KMS-11 (cell line): ENCODE measurements around the gene PRR15L.

Experiments used
- H2AFZ ChIP-seq: fragments of 200-600 bp; sonication (generic); 2 replicates; pipeline ENCODE4 v1.6.1; 2016; ENCODE audit warnings: antibody characterized with exemption, mixed run types, low read depth
- H3K27ac ChIP-seq: fragments of 200-600 bp; sonication (generic); 2 replicates; pipeline ENCODE4 v1.6.1; 2016; ENCODE audit warnings: mild to moderate bottlenecking, mixed run types
- H3K27me3 ChIP-seq: fragments of 200-600 bp; sonication (generic); 2 replicates; pipeline ENCODE4 v1.6.1; 2017; ENCODE audit warnings: mild to moderate bottlenecking, low read depth, mixed run types, moderate library complexity; ENCODE audit not compliant: insufficient read depth
- H3K36me3 ChIP-seq: fragments of 200-600 bp; sonication (generic); 2 replicates; pipeline ENCODE4 v1.6.1; 2017; ENCODE audit warnings: mild to moderate bottlenecking, mixed run types; ENCODE audit not compliant: insufficient read depth
- H3K4me1 ChIP-seq: fragments of 200-600 bp; sonication (generic); 2 replicates; pipeline ENCODE4 v1.6.1; 2016; ENCODE audit warnings: mild to moderate bottlenecking, low read depth, mixed run types; ENCODE audit not compliant: poor library complexity, severe bottlenecking
- H3K4me2 ChIP-seq: fragments of 200-600 bp; sonication (generic); 2 replicates; pipeline ENCODE4 v1.7.0; 2016; ENCODE audit warnings: mild to moderate bottlenecking, mixed run types
- H3K4me3 ChIP-seq: fragments of 200-600 bp; sonication (generic); IDR thresholded peaks from 2 replicates; pipeline ENCODE4 v1.6.1; 2017; ENCODE audit warnings: low read depth, low read length, mixed read lengths; ENCODE audit not compliant: insufficient read depth
- H3K79me2 ChIP-seq: fragments of 200-600 bp; sonication (generic); 2 replicates; pipeline ENCODE4 v1.6.1; 2016; ENCODE audit warnings: low read depth, mixed run types; ENCODE audit not compliant: insufficient read depth
- H3K9ac ChIP-seq: fragments of 200-600 bp; sonication (generic); 2 replicates; pipeline ENCODE4 v1.6.1; 2016; ENCODE audit warnings: mild to moderate bottlenecking, mixed run types
- H4K20me1 ChIP-seq: fragments of 200-600 bp; sonication (generic); 2 replicates; pipeline ENCODE4 v1.6.1; 2016; ENCODE audit warnings: mild to moderate bottlenecking, mixed run types; ENCODE audit not compliant: insufficient read depth
- CTCF ChIP-seq: fragments of 200-600 bp; sonication (generic); conservative IDR thresholded peaks from 2 replicates; pipeline ENCODE4 v1.6.1; 2017; ENCODE audit warnings: low read depth, mild to moderate bottlenecking, antibody characterized with exemption, low read length, moderate library complexity, mixed read lengths

Gene PRR15L

GRCh38 chr17:47957591-47958490 lies at the start of gene PRR15L:
Gene PRR15L (minus strand): TSS chr17:47957883. CDS start chr17:47953234, 4,649 bp downstream.
- Histone ChIP-seq H3K4me2 (no peak within 1 kb of the TSS), H4K20me1 (no peaks in the 10 kb centered on the region), H2AFZ (no peak within 1 kb of the TSS), H3K79me2 (no peaks in the 10 kb centered on the region), H3K4me3 (no peak within 1 kb of the TSS), H3K9ac (no peak within 1 kb of the TSS), H3K27ac (no peak within 1 kb of the TSS), H3K4me1 (peaks cover 5% of the 10 kb centered on the region), H3K36me3 (no peaks in the 10 kb centered on the region), H3K27me3 (no peaks in the 10 kb centered on the region)
- no peak for TF ChIP-seq CTCF

- H3K4me2 ChIP-seq = no peak overlapping the region
- H3K4me3 ChIP-seq = no peak overlapping the region
- peaks cover 16% of the 10 kb centered on the region for H3K4me1 ChIP-seq
- TF ChIP-seq CTCF = no peak
- no peaks in the 10 kb centered on the region for H4K20me1 ChIP-seq
- no peak overlapping the region for H3K27ac ChIP-seq
- H3K27me3 ChIP-seq = no peaks in the 10 kb centered on the region
- H2AFZ ChIP-seq = no peak overlapping the region
- no peak overlapping the region for H3K9ac ChIP-seq
- no peaks in the 10 kb centered on the region for H3K36me3 ChIP-seq
- no peaks in the 10 kb centered on the region for H3K79me2 ChIP-seq
These were observed 49.4 kb upstream of the PRR15L start for GRCh38 chr17:48006936-48007709.

- Histone ChIP-seq H4K20me1 (no peaks in the 10 kb centered on the region), H3K27ac (no peak overlapping the region), H3K36me3 (no peaks in the 10 kb centered on the region), H3K9ac (no peak overlapping the region), H3K79me2 (no peaks in the 10 kb centered on the region), H3K27me3 (no peaks in the 10 kb centered on the region), H3K4me3 (no peak overlapping the region), H2AFZ (no peak overlapping the region), H3K4me1 (peaks cover 8% of the 10 kb centered on the region), H3K4me2 (no peak overlapping the region)
- no peak for TF ChIP-seq CTCF
These were observed 47.3 kb upstream of the PRR15L start for GRCh38 chr17:48004983-48005382.

GRCh38 chr17:48003417-48004151 lies 45.9 kb upstream of the PRR15L start:
- H2AFZ ChIP-seq = no peak overlapping the region
- no peak overlapping the region for H3K27ac ChIP-seq
- H4K20me1 ChIP-seq = no peaks in the 10 kb centered on the region
- H3K79me2 ChIP-seq = no peaks in the 10 kb centered on the region
- no peaks in the 10 kb centered on the region for H3K36me3 ChIP-seq
- H3K4me3 ChIP-seq = no peak overlapping the region
- H3K4me2 ChIP-seq = no peak overlapping the region
- H3K4me1 ChIP-seq = peaks cover 8% of the 10 kb centered on the region
- no peak overlapping the region for H3K9ac ChIP-seq
- TF ChIP-seq CTCF = no peak
- H3K27me3 ChIP-seq = no peaks in the 10 kb centered on the region
